Psoas muscle (tissue), 8 donors: ENCODE results near the gene PCDHGB6. TPM values are rescaled to one million over a fixed set of nuclear protein-coding genes. Genes with fewer than 3 reads are reported as not detected.

Source experiments
- ATAC-seq, 4 donors: fragments of 200-7000 bp; cut with Tn5 transposase; one replicate each; pipeline ENCODE4 v1.9.1; 2020; ENCODE audit warnings: moderate library complexity in 3 of 4, mild to moderate bottlenecking in 2 of 4
- DNase-seq, 2 donors: peaks; one replicate each; pipeline ENCODE4 v3.0.0-alpha.2; 2020
- H3K27ac ChIP-seq: fragments of 200-600 bp; one replicate; pipeline ENCODE4 v1.8.0; 2022
- H3K27me3 ChIP-seq, 3 donors: fragments of 200-600 bp in 1 of 3; one replicate each; pipeline versions ENCODE4 v1.6.1 to v1.8.0; 2013 to 2022; ENCODE audit warnings: low read length in 2 of 3, mild to moderate bottlenecking in 2 of 3, moderate library complexity in 1 of 3; ENCODE audit not compliant: insufficient read depth in 3 of 3
- H3K36me3 ChIP-seq, 2 donors: fragments of 200-600 bp in 1 of 2; one replicate each; pipeline versions ENCODE4 v1.6.1 to v1.8.0; 2013 to 2022; ENCODE audit warnings: low read depth in 1 of 2, mild to moderate bottlenecking in 1 of 2, moderate library complexity in 1 of 2; ENCODE audit not compliant: insufficient read depth in 1 of 2
- H3K4me1 ChIP-seq: fragments of 200-600 bp; one replicate; pipeline ENCODE4 v1.8.0; 2022
- H3K4me3 ChIP-seq: fragments of 200-600 bp; one replicate; pipeline ENCODE4 v1.8.0; 2022; ENCODE audit warnings: mild to moderate bottlenecking
- H3K9me3 ChIP-seq: fragments of 200-600 bp; one replicate; pipeline ENCODE4 v1.8.0; 2022
- CTCF ChIP-seq: fragments of 200-600 bp; IDR thresholded peaks from one replicate; pipeline ENCODE4 v1.8.0; 2022; ENCODE audit warnings: antibody characterized with exemption
- WGBS, 3 donors: extraction: QIAGEN DNeasy Blood & Tissue Kit; methylation state at CpG; one replicate each; pipeline versions ENCODE4 v1.1.6 to v1.1.7; 2013; 5-methylcytosine and 5-hydroxymethylcytosine counted together
- intact Hi-C, 2 donors: fragments of 100-400 bp; cut with DNase I; formaldehyde crosslinking; loops; one replicate each; pipeline versions ENCODE4 v1.11.0 to v1.14.2; 2022
- polyA plus RNA-seq, 3 donors: library from polyadenylated mRNA; stranded (reverse); fragments of 200-250 nt; gene quantifications; one replicate each; pipeline ENCODE4 v1.2.3, GENCODE V29; 2013
- total RNA-seq, 4 donors: library from RNA; stranded (reverse); fragmentation: NEBNext Ultra II Directional in 2 of 4; extraction: Animal tissue kit (Norgen Biotek cat#: 25700) in 2 of 4; gene quantifications; one replicate each; pipeline versions ENCODE4 v1.2.1 to v1.2.4, GENCODE V29; 2021 to 2023
- donor health status: healthy with polysubstance abuse.
- donor health status: DM: no; HTN: no; CAD: no; lungs with moderate emphysema.
- donor health status: Bipolar disorder and iron deficiency.
- donor health status: healthy.
- donor health status: DM: yes; HTN: yes; CAD: no.
- donor health status: DM: no; HTN: no; CAD: no.
- donor health status: DM: no; HTN: no; CAD: no.
- donor health status: DM: yes; HTN: yes; CAD: no.

Gene PCDHGB6
- total and polyA plus RNA-seq, 7 donors, result 0.46 to 4.1 (median 2.0) TPM

DNA sequence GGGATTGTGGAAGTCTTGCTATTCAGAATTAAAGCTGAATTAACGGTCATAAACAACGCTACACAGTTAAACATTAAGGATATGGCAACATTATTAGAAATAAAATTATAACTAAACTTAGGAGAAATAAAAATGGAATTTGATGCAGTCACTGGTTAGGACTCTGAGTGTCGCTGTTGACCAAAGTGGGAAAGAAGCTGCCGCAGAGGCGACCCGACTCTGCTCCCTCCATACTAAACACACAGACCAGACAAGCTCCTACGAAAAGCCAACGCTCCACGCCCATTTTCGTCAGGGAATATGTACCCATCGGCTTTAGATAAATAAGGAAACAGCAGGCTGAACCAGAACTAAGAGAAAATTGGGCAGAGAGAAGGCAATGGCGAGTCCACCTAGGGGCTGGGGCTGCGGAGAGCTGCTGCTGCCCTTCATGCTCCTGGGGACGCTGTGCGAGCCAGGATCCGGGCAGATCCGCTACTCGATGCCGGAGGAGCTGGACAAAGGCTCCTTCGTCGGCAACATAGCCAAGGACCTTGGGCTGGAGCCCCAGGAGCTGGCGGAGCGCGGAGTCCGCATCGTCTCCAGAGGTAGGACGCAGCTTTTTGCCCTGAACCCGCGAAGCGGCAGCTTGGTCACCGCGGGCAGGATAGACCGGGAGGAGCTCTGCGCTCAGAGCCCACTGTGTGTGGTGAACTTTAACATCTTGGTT lies 43.7 kb upstream of the PCDHGB6 start, which contains the start of gene PCDHGA5:
PCDHGA5 (plus strand) TSS at position 211 of the 709 bp plus-strand sequence; CDS start at position 380, 169 bp downstream.
- peak in 3 of 4 donors; percentile 42 to 64 (median 49) for ATAC-seq
- WGBS, 3 donors, result 18 to 27% (median 25%) methylated on average over 34 of the region's 34 CpGs

DNA sequence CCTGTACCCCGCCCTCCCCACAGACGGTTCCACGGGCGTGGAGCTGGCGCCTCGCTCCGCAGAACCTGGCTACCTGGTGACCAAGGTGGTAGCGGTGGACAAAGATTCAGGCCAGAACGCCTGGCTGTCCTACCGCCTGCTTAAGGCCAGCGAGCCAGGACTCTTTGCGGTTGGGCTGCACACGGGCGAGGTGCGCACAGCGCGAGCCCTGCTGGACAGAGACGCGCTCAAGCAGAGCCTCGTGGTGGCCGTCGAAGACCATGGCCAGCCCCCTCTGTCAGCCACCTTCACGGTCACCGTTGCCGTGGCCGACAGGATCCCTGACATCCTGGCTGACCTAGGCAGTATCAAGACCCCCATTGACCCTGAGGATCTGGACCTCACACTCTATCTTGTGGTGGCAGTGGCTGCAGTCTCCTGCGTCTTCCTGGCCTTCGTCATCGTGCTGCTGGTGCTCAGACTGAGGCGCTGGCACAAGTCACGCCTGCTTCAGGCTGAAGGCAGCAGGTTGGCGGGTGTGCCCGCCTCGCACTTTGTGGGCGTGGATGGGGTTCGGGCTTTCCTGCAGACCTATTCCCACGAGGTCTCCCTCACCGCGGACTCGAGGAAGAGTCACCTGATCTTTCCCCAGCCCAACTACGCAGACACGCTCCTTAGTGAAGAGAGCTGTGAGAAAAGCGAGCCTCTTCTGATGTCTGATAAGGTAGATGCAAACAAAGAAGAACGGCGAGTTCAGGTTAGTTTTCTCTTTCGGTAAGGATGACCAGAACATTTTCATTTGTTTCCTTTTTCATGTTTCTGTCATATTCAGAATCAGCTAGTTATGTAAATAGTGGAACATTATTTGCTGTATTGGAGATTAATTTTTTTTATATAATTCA lies 41.6 kb upstream of the PCDHGB6 start:
- peaks cover 16% of the 10 kb centered on the region for H3K9me3 ChIP-seq
- no peak overlapping the region for H3K27ac ChIP-seq
- peaks cover 0 to 72% (median 18%) of the 10 kb centered on the region in 3 donors for H3K27me3 ChIP-seq
- WGBS, 3 donors, result 35 to 42% (median 37%) methylated on average over 46 of the region's 46 CpGs
- ATAC-seq (no peak), DNase-seq (no peak)
- intact Hi-C loops, result no loop called here
- H3K36me3 ChIP-seq, result no peaks in the 10 kb centered on the region
- H3K4me3 ChIP-seq, result no peak overlapping the region
- TF ChIP-seq CTCF, result no peak
- no peaks in the 10 kb centered on the region for H3K4me1 ChIP-seq

More for the DNA sequence above, 43.7 kb upstream of the PCDHGB6 start, which contains the start of gene PCDHGA5:
- peaks cover 30% of the 10 kb centered on the region for H3K9me3 ChIP-seq
- H3K27me3 ChIP-seq, result peaks cover 0 to 79% (median 19%) of the 10 kb centered on the region in 3 donors
- intact Hi-C loops, result no loop called here
- H3K36me3 ChIP-seq, result no peaks in the 10 kb centered on the region
- no peak for DNase-seq
- H3K4me1 ChIP-seq, result no peaks in the 10 kb centered on the region
- no peak within 1 kb of the TSS for H3K27ac ChIP-seq
- peak within 1 kb of the TSS; percentile 41 for H3K4me3 ChIP-seq
- no peak for TF ChIP-seq CTCF

- peaks cover 11% of the 10 kb centered on the region for H3K9me3 ChIP-seq
- no peak within 1 kb of the TSS for H3K27ac ChIP-seq
- H3K27me3 ChIP-seq, result peaks cover 0 to 67% (median 22%) of the 10 kb centered on the region in 3 donors
- DNase-seq (peak in 1 of 2 donors; percentile 69), ATAC-seq (peak; percentile 64 to 89 (median 82))
- intact Hi-C loops, result loop anchor here in 1 of 2 donors (2.0 kb wide), 1 partner anchor 21 kb away; no protein-coding TSS in a partner anchor
- no peaks in the 10 kb centered on the region for H3K4me1 ChIP-seq
- H3K36me3 ChIP-seq, result no peaks in the 10 kb centered on the region
- WGBS, 3 donors, result 21 to 25% (median 23%) methylated on average over 32 of the region's 32 CpGs
- TF ChIP-seq CTCF, result peak; percentile 39
- peak within 1 kb of the TSS; percentile 51 for H3K4me3 ChIP-seq
Measured at GRCh38 chr5:141369994-141370848, 37.6 kb upstream of the PCDHGB6 start, which contains the start of gene PCDHGB3. Gene PCDHGB3 (plus strand): TSS chr5:141370242. CDS start chr5:141370395, 153 bp downstream.
